HUES6 (cell line): ENCODE measurements around the gene CMBL.
"Not testable (repeated sequence)": the region's sequence is repeated elsewhere in the genome, so short reads cannot be mapped to it uniquely, and the experiment has no call there.

Experiments
- H3K27ac ChIP-seq: 2 replicates; pipeline ENCODE4 v1.7.0; 2013; ENCODE audit warnings: low read depth, mild to moderate bottlenecking, low read length, inconsistent platforms
- H3K27me3 ChIP-seq: 2 replicates; pipeline ENCODE4 v1.6.1; 2013; ENCODE audit warnings: low read length; ENCODE audit not compliant: control insufficient read depth, insufficient read depth
- H3K36me3 ChIP-seq: 2 replicates; pipeline ENCODE4 v1.6.1; 2013; ENCODE audit warnings: low read length; ENCODE audit not compliant: control insufficient read depth, insufficient read depth
- H3K4me1 ChIP-seq: 2 replicates; pipeline ENCODE4 v1.6.1; 2013; ENCODE audit warnings: low read length; ENCODE audit not compliant: control insufficient read depth, insufficient read depth
- H3K4me3 ChIP-seq: 2 replicates; pipeline ENCODE4 v1.5.1; 2013; ENCODE audit warnings: low read depth, low read length
- H3K9ac ChIP-seq: one replicate; pipeline ENCODE4 v1.6.1; 2013; ENCODE audit warnings: mild to moderate bottlenecking, low read length
- H3K9me3 ChIP-seq: 2 replicates; pipeline ENCODE4 v1.6.1; 2013; ENCODE audit warnings: low read depth, low read length; ENCODE audit not compliant: control insufficient read depth, insufficient read depth

Gene CMBL

DNA sequence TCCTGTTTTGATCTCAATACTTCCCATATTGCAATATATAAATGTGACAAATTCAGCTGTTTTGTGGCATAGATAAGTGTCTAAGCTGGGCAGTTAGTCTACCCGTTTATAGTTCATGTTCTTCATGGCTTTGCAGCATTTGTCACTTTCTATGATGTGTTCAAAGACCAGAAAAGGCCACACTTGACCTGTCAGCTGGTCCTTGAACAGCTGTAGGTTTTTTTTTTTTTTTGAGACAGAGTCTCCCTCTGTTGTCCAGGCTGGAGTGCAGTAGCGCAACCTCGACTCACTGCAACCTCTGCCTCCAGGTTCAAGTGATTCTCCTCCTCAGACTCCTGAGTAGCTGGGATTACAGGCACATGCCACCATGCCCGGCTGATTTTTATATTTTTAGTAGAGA lies 28.4 kb downstream of the CMBL start:
- no peak overlapping the region for H3K27ac ChIP-seq
- H3K9me3 ChIP-seq: no peaks in the 10 kb centered on the region
- no peaks in the 10 kb centered on the region for H3K36me3 ChIP-seq
- no peak overlapping the region for H3K4me3 ChIP-seq
- no peaks in the 10 kb centered on the region for H3K27me3 ChIP-seq
- no peak overlapping the region for H3K9ac ChIP-seq
- peaks cover 11% of the 10 kb centered on the region for H3K4me1 ChIP-seq

- H3K27me3 ChIP-seq: no peaks in the 10 kb centered on the region
- H3K4me1 ChIP-seq: peaks cover 11% of the 10 kb centered on the region
- no peaks in the 10 kb centered on the region for H3K9me3 ChIP-seq
- no peak overlapping the region for H3K9ac ChIP-seq
- no peak overlapping the region for H3K27ac ChIP-seq
- H3K4me3 ChIP-seq: no peak overlapping the region
- H3K36me3 ChIP-seq: no peaks in the 10 kb centered on the region
Measured at GRCh38 chr5:10278658-10279279, 28.9 kb downstream of the CMBL start.

DNA sequence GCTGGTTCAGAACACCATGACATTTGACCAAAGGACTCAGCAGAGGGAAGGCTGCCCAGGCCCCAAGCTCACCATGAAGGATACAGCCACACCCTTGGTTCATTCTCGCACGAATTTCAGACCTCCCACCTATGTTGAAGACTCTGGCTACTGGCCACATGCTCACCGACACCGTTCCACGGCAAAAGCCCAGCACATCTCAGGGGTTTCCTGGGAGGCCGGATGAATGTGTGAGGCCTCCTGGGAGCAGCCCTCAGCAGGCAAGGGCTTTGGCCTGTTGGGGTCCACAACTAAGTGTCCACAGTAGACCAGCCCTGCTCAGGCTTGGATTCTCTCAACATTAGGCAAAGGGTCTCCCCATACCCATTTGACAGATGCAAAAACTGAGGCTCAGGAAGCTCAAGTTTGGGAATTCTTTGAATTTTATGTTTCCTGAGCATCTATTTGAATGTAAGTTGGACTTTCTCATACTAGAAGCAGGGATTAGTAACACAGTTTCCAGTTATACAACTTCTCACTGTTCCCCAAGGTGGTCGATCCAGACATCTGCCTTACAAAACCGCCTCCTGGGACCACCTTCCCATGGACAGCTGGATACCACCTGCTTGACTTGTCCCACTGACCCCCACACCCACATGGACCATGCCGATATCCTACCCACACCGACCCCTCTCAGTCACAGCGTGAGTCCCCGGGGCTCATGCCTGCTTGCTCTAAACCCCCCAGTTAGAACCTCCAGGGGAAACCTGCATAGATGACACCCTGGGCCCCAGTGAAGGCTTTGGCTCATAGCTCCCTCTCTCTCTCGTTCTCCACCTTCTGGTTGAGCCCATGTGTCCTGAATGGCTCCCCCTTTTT lies 29.7 kb downstream of the CMBL start:
- Histone ChIP-seq H3K4me1 (peaks cover 11% of the 10 kb centered on the region), H3K9ac (no peak overlapping the region), H3K9me3 (no peaks in the 10 kb centered on the region), H3K36me3 (no peaks in the 10 kb centered on the region), H3K27me3 (no peaks in the 10 kb centered on the region), H3K4me3 (no peak overlapping the region), H3K27ac (no peak overlapping the region)

GRCh38 chr5:10276691-10277090 lies 31.0 kb downstream of the CMBL start:
- H3K4me3 ChIP-seq: no peak overlapping the region
- H3K36me3 ChIP-seq: no peaks in the 10 kb centered on the region
- H3K27ac ChIP-seq: no peak overlapping the region
- no peaks in the 10 kb centered on the region for H3K27me3 ChIP-seq
- no peaks in the 10 kb centered on the region for H3K9me3 ChIP-seq
- peaks cover 11% of the 10 kb centered on the region for H3K4me1 ChIP-seq
- H3K9ac ChIP-seq: no peak overlapping the region

GRCh38 chr5:10275991-10276390 lies 31.7 kb downstream of the CMBL start:
- H3K9me3 ChIP-seq: no peaks in the 10 kb centered on the region
- peaks cover 11% of the 10 kb centered on the region for H3K4me1 ChIP-seq
- H3K36me3 ChIP-seq: no peaks in the 10 kb centered on the region
- H3K4me3 ChIP-seq: no peak overlapping the region
- no peak overlapping the region for H3K27ac ChIP-seq
- H3K9ac ChIP-seq: no peak overlapping the region
- H3K27me3 ChIP-seq: no peaks in the 10 kb centered on the region

DNA sequence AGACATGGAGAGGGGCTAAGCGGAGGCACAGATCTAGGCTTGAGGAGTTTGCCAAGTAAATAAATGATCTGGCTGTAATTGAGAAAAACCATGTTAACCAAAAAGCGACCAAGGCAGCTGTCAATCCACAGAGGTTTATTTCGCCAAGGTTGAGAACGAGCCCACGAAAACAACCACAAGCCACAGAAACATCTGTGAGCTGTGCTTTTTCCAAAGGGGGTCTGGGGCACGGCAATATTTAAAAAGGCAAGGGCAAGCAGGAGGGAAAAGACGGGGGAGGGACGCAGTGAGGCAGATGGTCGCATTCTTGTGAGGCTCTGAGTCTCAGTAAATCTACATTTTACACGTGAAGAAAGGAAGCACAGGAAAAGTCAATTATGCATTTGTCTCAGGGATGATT lies 32.2 kb downstream of the CMBL start:
- no peak overlapping the region for H3K4me3 ChIP-seq
- no peaks in the 10 kb centered on the region for H3K27me3 ChIP-seq
- H3K4me1 ChIP-seq: peaks cover 15% of the 10 kb centered on the region
- no peak overlapping the region for H3K9ac ChIP-seq
- H3K36me3 ChIP-seq: no peaks in the 10 kb centered on the region
- no peaks in the 10 kb centered on the region for H3K9me3 ChIP-seq
- H3K27ac ChIP-seq: no peak overlapping the region

DNA sequence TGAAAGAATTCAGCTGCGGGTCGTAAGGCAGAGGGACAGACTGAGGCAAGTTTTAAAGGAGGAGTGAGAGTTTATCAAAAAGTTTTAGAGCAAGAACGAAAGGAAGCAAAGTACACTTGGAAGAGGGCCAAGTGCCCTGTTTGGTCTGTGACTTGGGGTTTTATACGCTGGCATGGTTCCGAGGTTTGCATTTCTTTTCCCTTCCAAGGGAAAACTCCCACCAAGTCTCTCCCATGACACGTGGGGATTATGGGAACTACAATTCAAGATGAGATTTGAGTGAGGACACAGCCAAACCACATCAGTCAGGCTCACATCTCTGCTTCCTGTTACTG lies 34.9 kb downstream of the CMBL start:
- H3K4me3 ChIP-seq, H3K36me3 ChIP-seq, H3K27me3 ChIP-seq, H3K9me3 ChIP-seq, H3K27ac ChIP-seq, H3K9ac ChIP-seq: not testable (repeated sequence)
- peaks cover 28% of the 10 kb centered on the region for H3K4me1 ChIP-seq

DNA sequence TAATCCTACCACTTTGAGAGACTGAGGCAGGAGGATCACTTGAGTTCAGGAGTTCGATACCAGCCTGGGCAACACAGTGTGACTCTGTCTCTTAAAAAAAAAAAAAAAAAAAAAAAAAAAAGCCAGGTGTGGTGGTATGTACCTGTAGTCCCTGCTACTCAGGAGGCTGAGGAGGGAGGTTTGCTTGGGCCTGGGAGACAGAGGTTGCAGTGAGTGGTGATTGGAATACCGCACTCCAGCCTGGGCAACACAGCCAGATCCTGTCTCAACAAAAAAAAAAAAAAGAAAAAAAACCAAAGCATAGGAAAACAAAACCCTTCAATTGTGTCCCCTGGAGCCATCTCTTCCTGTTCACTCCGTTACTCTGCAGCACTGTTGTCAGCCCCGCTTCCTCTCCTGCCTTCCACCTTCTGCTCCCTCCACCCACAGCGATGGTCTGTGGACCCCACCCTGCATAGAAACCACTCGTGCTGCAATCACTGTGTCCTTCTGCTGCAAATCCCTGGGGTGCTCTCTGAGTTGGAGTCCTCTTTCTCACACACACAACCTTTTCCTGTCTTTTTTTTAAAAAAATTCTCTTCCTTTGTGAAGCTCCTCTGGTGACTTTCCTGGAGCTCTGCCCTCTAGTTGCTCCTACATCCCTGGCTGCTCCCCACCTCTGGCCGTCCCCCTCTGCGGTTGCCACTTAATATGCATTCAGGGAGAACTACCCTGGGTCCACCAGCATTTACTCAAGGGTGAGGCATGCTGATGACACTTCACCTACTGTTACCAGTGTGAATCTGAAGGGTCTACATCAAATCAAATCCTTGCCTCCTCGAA lies 35.4 kb downstream of the CMBL start:
- Histone ChIP-seq H3K27ac (no peak overlapping the region), H3K4me3 (no peak overlapping the region)

GRCh38 chr5:10268100-10268499 lies 39.6 kb downstream of the CMBL start:
- no peak overlapping the region for H3K4me3 ChIP-seq
- no peak overlapping the region for H3K27ac ChIP-seq
- H3K4me1 ChIP-seq: peaks cover 17% of the 10 kb centered on the region
- no peaks in the 10 kb centered on the region for H3K27me3 ChIP-seq
- H3K9ac ChIP-seq: no peak overlapping the region
- no peaks in the 10 kb centered on the region for H3K9me3 ChIP-seq
- peaks cover 28% of the 10 kb centered on the region for H3K36me3 ChIP-seq

More for the DNA sequence above, 35.4 kb downstream of the CMBL start:
- H3K9ac ChIP-seq: no peak overlapping the region
- no peaks in the 10 kb centered on the region for H3K27me3 ChIP-seq
- peaks cover 28% of the 10 kb centered on the region for H3K4me1 ChIP-seq
- H3K36me3 ChIP-seq: no peaks in the 10 kb centered on the region
- H3K9me3 ChIP-seq: no peaks in the 10 kb centered on the region

DNA sequence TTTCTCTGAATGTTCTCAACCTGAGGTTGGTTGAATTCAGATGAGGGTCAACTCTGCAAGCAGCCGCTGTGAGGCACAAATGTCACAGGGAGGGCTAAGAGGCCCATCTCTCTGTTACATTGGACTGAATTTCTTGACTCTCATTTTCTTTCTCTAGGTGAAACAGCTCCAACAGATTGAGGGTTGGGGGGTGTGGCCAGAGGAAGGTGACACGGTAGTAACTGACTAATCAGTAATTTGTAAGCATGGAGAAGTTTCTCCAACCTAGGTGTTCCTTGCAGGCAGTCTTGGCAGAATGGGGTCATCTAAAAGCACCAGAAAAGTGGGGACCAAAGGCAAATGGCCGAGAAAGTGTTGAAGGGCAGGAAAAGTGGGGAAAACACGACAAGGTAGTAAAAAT lies 40.9 kb downstream of the CMBL start:
- Histone ChIP-seq H3K27ac (no peak overlapping the region), H3K9ac (no peak overlapping the region), H3K4me3 (no peak overlapping the region), H3K27me3 (no peaks in the 10 kb centered on the region), H3K4me1 (peaks cover 17% of the 10 kb centered on the region), H3K36me3 (peaks cover 41% of the 10 kb centered on the region), H3K9me3 (no peaks in the 10 kb centered on the region)

GRCh38 chr5:10266137-10266536 lies 41.6 kb downstream of the CMBL start:
- no peak overlapping the region for H3K4me3 ChIP-seq
- peaks cover 48% of the 10 kb centered on the region for H3K36me3 ChIP-seq
- H3K4me1 ChIP-seq: peaks cover 17% of the 10 kb centered on the region
- no peaks in the 10 kb centered on the region for H3K27me3 ChIP-seq
- H3K9me3 ChIP-seq: no peaks in the 10 kb centered on the region
- no peak overlapping the region for H3K27ac ChIP-seq
- no peak overlapping the region for H3K9ac ChIP-seq
